HG03469 (cell line): ENCODE results near the gene RAB19.
"Not testable (repeated sequence)": the region's sequence is repeated elsewhere in the genome, so short reads cannot be mapped to it uniquely, and the experiment has no call there.

Experiments used
- ATAC-seq: cut with Tn5 transposase; IDR thresholded peaks from one replicate; pipeline ENCODE4 v1.9.1; 2021; ENCODE audit warnings: mild to moderate bottlenecking, moderate library complexity, moderate number of reproducible peaks; ENCODE audit not compliant: unreplicated experiment

The RAB19 gene

DNA sequence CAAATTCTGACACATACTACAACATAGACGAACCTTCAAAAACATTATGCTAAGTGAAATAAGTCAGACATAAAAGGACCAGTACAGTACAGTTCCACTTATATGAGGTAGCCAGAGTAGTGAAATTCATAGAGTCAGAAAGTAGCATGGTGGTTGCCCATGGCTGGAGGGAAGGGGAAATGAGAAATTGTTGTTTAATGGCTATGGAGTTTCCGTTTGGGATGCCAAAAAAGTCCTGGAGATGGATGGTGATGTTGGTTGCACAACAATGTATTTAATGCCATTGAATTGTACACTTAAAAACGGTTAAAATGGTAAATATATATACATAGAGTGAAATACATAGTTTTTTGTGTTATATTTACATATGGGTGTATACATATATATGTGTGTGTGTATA is 3.5 kb upstream of the RAB19 start:
- ATAC-seq = no peak

DNA sequence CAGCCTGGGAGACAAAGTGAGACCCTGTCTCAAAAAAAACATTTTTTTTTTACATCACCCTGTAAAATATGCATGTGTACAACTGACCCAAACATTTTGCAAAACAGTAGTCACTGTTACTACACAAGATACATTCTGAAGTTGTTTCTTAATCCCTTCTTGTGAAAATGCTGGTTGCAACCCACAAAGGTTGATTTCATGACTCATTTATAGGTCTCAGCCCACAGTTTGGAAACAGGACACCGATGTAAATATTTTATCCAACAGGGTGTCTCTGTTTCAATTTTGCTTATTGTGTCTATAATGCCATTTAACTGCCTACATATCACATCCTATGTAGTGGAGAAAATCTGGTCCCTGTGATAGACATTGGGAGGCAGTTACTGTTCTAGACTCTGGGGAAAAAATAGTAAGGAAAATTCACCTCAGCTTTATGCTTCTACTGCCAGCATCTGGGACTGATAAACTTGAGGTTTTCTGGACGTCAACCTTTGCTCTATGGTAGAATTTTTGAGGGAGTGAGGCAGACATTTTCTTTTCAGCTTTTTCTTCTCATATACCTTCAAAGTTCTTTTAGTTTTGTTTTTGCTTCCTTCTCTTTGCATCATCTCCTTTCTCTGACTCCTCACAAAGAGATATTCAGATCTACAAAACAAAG is 1.6 kb upstream of the RAB19 start:
- ATAC-seq = no peak

DNA sequence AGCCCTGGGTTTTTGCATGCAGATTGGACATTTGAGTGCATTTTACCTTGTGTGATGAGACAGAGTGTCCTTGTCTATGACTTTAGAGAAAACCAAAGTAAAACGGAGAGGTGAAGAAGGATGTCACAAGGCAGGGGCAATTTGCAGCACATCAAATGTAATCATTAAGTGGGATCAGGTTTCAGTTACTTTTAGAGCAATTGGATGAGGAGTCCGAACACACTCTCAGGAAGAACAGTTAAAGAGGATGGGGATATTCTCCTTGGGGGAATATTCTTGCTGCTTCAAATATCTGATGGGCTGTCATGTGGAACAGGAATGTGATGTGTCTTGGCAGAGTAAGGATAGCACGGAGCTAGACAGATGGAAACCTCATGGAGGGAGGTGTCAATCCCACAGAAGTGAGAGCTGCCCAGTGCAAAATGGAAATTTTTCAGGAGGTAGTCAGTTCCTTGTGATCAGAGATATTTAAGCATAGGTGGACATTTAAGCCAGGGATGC is 757 bp downstream of the RAB19 start:
- ATAC-seq = no peak

DNA sequence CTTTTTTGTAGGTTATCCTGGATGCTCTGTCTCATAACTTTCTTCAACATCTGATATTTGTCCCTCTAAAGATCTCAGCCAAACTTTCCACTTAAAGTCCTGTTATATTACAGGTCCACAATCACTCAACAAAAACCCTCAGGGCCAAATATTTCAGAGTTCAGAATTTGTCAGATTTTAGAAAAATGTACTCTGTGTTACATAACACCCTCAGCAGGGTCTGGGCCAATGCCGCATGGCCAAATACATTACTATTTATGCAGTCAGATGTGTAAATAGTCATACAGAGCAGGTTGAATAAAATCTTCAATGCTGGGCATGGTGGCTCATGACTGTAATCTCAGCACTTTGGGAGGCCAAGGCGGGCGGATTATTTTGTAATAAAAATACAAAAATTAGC is 11.5 kb downstream of the RAB19 start:
- ATAC-seq = no peak

DNA sequence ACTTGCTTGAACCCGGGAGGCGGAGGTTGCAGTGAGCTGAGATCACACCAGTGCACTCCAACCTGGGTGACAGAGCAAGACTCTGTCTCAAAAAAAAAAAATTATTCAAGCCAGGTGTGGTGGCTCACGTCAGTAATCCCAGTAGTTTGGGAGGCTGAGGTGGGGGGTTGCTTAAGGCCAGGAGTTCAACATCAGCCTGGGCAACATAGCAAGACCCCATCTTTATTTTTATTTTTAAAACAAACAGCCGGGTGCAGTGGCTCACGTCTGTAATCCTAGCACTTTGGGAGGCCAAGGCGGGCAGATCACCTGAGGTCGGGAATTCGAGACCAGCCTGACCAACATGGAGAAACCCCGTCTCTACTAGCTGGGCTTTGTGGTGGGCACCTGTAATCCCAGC is 12.0 kb downstream of the RAB19 start:
- ATAC-seq = not testable (repeated sequence)

DNA sequence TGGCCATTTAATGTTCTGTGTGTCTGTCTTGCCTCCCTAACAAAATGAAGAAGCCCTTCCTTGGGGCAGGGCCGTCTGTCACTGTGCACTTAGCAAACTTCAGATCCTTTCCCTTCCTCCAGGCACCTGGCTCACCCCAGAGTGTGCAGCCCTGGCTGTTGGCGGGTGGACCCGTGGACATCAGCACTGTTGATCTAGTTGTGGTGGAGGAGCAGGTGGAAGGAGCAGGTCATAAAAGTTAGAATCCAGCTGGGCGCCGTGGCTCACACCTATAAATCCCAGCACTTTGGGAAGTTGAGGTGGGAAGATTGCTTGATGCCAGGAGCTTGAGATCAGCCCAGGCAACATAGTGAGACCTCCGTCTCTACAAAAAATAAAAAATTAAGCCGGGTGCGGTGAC is 12.7 kb downstream of the RAB19 start:
- no peak for ATAC-seq

DNA sequence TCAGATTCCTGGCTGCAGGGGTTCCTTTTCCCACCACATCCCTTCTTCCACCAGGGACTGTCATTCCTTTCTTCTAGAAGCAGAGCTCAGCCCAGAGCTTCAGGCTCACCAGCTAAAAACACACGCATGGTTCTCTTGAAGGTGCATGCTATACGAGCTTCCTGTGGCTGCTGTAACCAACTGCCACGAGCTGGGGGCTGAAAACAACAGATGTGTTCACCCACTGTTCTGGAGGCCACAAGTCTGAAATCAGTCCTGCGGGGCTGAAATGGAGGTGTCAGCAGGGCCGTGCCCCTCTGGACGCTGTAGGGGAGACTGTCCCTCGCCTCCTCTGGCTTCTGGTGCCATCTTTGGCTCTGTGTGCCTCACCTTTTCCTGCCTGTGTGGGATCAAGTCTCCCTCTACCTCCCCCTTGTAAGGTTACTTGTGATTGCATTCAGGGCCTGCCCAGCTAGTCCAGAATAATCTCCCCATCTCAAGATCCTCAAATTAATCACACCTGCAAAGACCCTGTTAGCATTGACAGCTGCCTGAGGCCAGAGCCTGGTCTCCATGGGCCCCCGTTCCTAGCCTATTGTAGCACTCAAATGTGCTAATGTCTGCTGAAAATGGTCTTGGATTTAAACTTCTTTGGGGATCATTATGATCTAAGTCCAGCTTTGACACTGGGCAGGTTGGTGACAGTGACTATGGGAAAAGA is 13.7 kb downstream of the RAB19 start:
- ATAC-seq = no peak

DNA sequence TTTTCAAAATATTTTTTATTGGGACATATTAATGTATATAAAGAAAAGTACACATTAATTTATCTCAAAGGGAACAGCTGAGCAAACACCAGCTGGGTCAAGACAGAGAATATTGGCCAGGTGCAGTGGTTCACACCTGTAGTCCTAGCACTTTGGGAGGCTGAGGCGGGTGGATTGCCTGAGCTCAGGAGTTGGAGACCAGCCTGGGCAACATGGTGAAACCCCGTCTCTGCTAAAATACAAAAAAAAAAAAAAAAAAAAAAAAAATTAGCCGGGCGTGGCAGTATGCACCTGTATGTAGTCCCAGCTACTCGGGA is 14.3 kb downstream of the RAB19 start:
- ATAC-seq = not testable (repeated sequence)

DNA sequence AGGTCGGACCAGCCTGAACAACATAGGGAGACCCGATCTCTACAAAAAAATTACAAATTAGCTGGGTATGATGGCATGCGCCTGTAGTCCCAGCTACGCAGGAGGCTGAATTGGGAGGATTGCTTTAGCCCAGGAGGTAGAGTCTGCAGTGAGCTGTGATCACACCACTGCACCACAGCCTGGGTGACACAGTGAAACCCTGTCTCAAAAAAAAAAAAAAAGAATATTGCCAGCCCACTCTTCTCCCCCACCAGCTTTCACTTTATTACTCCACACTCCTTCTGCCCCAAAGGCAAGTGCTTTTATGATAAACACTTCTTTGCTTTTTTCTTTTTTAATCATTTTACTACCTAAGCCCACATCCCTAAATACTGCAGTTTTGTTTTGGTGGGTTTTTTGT is 14.8 kb downstream of the RAB19 start:
- ATAC-seq = no peak

DNA sequence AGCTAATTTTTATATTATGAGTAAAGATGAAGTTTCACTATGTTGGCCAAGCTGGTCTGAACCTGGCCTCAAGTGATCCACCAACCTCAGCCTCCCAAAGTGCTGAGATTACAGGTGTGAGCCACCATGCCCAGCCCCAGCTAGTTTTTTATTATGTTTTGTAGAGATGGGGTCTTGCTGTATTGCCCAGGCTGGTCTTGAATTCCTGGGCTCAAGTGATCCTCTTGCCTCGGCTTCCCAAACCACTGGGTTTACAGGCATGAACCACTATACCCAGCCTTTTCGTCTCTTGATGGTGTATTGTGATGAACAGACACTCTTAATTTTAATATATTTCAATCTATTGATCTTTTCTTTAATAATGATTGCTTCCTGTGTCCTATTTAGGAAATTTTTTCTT is 17.7 kb downstream of the RAB19 start:
- ATAC-seq = no peak

DNA sequence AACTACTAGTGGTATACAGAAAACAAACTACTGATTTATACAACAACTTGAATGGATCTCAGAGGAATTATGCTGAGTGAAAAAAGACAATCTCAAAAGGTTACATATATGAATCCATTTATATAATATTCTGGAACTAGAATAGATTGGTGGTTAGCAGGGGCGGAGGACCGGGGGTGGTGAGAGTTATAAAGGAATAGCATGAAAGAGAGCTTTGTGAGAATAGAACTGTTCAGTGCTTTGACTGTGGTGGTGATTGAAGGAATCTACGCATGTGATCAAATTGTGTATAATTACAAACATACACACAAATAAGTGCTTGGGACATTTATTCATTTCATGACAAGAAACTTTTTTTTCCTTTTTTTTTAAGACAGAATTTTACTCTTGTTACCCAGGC is 19.6 kb downstream of the RAB19 start:
- no peak for ATAC-seq

DNA sequence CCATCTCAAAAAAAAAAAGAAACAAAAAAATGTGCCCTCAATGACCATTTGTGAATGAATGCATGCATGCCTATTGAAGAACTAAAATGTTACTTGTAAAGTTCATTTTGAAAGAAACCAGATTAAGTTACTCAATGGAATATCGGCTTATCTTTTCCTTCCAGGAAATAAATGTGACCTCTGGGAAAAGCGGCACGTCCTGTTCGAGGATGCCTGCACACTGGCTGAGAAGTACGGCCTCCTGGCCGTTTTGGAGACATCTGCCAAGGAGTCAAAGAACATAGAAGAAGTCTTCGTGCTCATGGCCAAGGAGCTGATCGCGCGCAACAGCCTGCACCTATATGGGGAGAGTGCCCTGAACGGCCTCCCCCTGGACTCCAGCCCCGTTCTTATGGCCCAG is 21.9 kb downstream of the RAB19 start:
- ATAC-seq = no peak

DNA sequence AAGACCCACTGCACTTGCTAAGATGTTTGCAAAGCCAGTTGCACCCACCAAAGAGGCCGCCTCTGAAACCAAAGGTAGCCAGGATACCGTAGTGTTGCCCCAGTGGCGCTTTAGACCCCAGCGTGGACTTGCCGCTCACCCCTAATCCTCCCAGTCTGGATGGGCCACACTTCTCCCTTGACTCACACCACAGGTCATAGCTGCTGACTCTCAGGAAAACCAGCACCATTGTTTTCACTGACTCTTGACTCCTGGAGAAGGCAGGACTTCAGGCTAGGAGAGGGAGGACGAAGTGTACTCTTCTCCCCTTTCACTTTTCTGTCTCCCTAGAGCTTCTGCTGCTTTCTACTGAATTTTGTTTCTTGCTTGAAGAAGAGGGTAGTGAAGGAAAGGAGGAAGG is 22.3 kb downstream of the RAB19 start:
- no peak for ATAC-seq

DNA sequence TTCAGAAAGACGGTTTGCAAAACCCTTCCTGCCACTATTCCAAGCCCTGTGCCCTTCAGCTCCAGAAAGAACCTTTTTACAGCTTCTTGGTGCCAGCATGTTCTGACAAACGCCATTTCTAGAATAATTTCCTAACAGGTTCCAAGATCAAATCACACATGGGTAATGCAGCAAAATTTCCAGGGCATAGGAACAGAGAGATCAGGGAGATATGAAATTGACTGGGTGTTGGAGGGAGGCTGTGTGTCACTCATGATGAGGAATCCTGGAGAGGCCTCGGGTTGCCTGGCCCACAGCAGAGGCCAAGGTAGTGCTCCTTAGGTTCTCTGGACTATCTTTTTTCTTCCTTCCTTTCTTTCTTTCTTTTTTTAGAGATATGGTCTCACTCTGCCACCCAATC is 29.5 kb downstream of the RAB19 start:
- ATAC-seq = no peak

DNA sequence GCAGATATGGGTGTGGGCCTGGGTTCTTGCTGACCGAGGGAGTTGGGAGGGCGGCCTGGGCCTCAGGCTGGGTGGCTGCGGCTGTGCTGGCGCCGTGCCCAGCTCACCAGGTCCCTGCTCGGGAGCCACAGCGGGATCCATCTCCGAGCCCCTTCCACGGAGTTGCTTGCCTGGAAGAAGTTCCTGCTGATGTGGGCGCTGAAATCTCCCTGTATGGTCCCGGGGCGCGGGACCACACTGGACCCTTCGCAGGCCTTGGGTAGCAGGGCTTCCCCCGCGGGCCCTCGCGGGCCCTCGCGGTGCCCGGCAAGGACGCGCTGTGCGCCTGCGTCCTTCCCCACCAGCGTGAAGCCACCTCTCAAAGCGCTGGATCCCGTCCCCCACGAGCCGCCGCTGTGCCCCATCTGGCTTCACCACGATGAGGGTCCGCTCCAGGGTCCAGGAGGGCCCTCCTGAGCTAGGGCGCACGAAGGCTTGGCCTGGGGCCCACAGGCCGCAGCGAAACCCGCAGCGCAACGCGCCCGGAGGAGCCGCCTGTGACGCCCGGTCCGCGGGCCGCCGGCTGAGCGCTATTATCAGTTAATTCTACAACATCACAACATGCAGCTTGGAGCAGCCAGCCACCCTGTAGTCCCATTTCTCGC is 31.5 kb downstream of the RAB19 start:
- ATAC-seq = no peak

DNA sequence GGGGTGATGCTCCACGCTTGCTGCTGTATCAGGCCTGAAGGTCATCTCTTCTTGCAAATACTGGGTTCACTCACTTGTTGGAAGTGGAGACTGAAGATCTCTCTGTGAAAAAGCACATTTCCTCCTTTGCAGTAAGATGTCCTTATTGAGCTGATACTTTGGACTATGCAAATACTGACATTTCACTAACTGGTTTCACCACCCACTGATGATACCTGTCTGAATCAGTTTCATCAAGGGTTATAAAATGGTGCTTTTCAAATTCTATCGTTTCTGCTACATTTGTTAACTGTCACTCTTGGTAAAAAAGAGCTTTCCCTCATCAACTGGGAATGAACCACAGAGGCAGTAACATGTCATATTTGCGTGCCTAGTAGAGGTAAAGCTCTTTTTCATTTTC is 35.5 kb downstream of the RAB19 start:
- no peak for ATAC-seq

DNA sequence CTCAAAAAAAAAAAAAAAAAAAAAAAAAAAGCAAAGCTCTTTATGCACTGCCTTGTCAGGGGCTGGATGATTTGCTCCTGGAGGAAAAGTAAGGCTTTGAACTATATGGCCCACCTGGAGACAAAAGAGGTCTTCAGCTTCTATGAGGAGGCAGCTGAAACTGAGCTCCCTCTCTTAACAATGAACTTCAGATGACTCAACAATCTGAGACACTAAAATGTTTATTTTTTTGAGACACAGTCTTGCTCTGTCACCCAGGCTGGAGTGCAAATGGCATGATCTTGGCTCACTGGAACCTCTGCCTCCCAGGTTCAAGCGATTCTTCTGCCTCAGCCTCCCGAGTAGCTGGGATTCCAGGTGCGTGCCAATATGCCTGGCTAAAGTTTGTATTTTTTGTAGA is 36.7 kb downstream of the RAB19 start:
- no peak for ATAC-seq

DNA sequence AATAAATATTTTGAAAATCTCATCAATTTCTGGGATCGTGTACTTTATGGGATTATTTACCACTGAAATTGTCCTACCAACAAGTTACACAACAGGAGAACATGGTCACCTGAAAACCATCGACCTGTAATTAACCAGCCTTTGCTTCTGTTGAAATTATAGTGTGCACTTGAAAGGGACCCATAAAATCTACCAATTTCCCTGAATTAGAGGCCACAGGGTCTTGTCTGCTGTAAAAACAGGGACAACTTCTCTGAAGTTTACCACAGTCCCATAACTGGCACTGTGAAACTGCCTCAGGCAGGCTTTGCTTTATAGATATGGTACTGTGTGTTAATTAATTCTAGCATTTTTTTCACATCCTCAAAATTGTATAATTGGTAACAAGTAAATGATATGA is 37.7 kb downstream of the RAB19 start:
- no peak for ATAC-seq

DNA sequence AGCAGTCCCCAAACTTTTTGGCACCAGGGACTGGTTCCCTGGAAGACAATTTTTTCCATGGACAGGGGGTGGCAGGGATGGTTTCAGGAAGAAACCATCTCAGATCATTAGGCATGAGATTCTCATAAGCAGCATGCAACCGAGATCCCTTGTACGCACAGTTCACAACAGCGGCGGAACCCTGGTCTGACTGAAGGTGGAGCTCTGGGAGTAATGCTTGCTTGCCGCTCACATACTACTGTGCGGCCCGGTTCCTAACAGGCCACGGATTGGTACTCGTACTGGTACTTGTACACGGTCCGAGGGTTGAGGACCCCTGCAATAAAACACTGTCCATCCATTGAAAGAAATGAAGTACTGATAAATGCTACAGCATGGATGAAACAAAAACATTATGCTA is 42.6 kb downstream of the RAB19 start:
- ATAC-seq = no peak

DNA sequence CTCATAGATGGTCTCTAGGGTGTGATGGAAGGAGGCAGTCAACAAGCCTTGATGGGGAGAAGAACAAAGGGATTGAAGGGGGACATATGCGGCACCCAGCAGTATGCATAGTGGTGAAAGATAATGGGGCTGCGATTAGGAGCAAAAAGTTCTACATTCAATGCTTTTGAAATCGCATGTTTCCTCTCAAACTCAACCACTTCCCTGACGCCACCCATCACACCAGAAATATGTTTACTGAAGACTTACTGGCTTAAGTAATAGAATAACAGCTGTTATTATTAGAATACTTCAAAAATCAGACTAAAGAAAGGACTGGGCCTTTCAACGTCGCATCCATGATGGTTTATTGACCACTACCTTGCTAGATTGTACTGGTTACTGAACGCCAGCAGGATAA is 44.0 kb downstream of the RAB19 start:
- ATAC-seq = no peak

DNA sequence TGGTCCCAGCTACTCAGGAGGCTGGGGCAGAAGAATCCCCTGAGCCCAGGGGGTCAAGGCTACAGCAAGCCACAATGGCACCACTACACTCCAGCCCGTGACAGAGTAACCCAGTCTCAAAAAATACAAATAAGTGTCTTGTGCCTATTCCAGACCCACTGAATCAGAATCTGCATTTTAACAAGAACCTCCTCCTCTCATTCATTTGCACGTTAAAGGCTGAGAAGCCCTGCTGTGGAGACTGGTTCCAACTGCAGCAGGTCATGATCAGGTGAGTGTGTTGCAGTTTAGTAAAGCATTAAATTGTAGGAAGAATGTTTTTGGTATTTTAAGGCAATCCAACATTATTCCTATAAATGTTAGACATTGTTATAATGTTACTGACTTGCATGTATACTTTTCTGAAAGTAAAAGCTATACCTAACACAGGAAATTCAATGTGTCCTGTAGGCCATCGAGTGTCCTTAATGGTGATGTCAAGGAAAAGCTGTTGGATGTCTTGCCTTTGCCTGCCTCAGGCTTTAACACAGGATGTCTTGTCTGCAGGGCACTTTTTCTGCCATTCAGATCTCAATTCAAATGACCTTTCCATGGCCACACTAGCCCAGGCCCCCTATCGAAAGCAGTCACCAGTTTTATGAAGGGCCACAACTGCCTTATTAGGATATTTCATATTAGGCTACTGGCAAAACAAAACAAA is 45.1 kb downstream of the RAB19 start:
- ATAC-seq = no peak

DNA sequence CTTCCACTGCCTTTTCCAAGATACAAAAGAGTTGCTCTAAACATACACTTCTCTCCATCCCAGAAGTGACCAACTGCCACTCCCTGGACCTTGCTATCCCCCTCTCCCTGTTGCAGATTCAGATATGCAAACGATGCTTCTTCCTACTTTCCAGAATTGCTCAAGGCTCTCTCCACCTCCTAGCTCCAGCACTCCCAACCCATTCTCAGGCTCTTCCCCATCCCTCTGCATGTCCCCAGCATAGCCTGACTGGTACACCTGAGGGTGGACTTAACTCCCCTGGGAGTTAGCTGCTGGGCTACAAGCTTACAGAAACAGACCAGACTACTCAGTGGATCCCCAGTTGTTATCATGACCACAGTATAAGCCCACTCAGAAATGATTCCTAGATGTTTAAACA is 47.9 kb downstream of the RAB19 start:
- ATAC-seq = no peak
